ENCODE results near the gene KEL.

KEL gene, protein sequence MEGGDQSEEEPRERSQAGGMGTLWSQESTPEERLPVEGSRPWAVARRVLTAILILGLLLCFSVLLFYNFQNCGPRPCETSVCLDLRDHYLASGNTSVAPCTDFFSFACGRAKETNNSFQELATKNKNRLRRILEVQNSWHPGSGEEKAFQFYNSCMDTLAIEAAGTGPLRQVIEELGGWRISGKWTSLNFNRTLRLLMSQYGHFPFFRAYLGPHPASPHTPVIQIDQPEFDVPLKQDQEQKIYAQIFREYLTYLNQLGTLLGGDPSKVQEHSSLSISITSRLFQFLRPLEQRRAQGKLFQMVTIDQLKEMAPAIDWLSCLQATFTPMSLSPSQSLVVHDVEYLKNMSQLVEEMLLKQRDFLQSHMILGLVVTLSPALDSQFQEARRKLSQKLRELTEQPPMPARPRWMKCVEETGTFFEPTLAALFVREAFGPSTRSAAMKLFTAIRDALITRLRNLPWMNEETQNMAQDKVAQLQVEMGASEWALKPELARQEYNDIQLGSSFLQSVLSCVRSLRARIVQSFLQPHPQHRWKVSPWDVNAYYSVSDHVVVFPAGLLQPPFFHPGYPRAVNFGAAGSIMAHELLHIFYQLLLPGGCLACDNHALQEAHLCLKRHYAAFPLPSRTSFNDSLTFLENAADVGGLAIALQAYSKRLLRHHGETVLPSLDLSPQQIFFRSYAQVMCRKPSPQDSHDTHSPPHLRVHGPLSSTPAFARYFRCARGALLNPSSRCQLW

DNA sequence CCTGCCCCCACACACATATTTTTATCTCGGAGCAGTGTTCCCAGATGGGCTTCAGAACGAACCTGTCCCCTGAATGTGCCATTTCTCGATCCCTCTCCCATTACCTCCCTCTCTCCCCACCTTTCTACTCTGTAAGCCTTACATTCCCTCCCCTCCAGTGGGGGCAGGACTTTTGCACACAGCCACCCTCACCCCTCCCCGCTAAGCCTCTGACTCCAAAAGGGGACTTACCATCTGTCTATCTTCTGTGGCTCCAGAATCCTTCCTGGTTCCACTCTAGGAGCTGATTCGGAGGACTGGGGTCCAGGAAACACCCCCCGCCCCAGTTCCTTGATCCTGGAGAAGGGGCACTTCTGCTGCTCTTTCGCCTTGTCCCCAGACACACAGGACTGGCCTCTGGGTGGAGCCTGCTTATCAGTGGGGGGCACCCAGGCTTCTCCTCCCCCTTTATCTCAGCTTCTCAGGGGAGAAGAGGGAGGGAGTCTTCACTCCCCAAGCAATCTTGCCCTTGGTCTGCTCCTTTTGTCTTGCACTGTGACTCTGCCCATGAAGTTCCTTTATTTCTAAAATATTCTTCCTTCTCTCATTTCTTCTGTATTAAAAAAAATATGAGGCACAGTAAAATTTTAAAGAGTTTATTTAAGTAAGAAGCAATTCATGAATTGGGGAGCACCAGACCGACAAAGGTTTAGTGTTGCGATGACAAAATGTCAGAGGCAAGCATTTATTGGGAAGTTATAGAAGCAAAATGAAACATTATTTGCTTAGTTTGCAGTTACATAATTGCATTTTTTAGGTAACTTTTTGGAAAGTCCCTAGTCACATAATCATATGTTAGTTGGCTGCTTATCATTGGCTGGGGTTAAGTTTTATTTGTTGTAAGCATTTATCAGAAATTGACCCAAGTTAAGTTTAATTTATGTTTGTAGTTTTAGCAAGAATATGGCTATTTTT, at the start of gene KEL:
KEL (minus strand) TSS at position 391 of the 954 bp plus-strand sequence; CDS start at position 234, 157 bp downstream.
- in situ Hi-C loops (cut with HindIII; ENCODE audit: low pct_unique_long_range_greater_than_20kb, low sequenced_read_pairs), result no loop called here
- no peak for DNase-seq (ENCODE audit: low read depth in 1 of 2, low spot score in 1 of 2)
- no peak for TF ChIP-seq JUND (IDR thresholded peaks at IDR 0.05; ENCODE audit: low read depth)

GRCh38 chr7:143008007-143008901, 46.1 kb upstream of the KEL start:
- no peak for TF ChIP-seq JUND (IDR thresholded peaks at IDR 0.05; ENCODE audit: low read depth)
- in situ Hi-C loops (cut with HindIII; ENCODE audit: low pct_unique_long_range_greater_than_20kb, low sequenced_read_pairs), result no loop called here
- peak; percentile 13 to 79 for DNase-seq (ENCODE audit: low read depth in 1 of 2, low spot score in 1 of 2)

DNA sequence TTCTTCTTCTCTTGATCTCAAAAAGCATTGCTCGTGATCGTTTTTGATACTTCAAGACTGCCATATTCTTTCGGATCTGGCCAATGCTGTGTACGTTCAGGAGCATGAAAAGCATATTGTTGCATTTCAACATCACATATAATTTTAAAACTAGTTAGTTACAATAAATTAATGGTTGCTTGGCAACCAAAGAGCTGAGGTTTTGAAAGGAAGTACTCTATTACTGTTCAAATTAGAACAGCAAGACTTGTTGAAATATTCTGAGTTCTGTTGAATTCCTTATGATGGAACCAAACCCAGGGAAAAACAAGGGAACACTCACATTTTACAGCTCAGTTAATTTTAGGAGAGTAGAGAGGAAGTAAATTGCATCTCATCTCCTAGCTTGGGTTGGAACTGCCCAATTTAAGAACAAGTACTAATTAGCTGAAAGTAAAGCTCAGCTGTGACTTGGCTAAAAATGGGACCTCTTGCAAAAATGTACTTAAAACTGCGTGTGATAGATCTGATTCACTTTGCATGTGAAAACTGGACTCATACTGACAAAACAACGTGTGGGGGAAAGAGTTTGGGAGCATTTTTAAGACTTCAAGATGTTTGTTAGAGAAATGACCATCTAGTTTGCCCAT, 43.6 kb upstream of the KEL start:
- in situ Hi-C loops (cut with HindIII; ENCODE audit: low pct_unique_long_range_greater_than_20kb, low sequenced_read_pairs), result no loop called here
- TF ChIP-seq JUND (IDR thresholded peaks at IDR 0.05; ENCODE audit: low read depth), result no peak
- no peak for DNase-seq (ENCODE audit: low read depth in 1 of 2, low spot score in 1 of 2)

- DNase-seq (ENCODE audit: low read depth in 1 of 2, low spot score in 1 of 2), result peak; percentile 16 to 64
- TF ChIP-seq JUND (IDR thresholded peaks at IDR 0.05; ENCODE audit: low read depth), result no peak
- in situ Hi-C loops (cut with HindIII; ENCODE audit: low pct_unique_long_range_greater_than_20kb, low sequenced_read_pairs), result no loop called here
Measured at GRCh38 chr7:143003393-143004051, 41.4 kb upstream of the KEL start.

DNA sequence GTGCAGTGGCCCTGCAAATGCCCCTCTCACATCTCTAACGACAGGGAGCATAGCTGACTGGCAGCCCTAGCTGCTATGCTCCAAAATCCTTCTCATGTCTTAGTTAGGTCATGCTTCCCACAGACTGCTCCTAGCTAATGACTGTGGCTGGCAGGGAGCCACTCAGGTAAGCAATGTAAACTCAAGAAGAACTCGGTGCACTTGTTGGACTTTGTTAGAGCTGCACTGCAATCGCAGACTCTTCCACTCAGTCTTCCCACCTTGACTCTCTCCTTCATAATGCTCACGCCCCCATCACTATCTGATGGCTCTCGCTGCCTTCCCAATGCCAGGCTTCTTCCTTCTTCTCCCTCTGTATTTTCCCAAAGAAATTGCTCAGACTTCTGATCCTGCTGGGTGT, 40.7 kb upstream of the KEL start:
- no peak for TF ChIP-seq JUND (IDR thresholded peaks at IDR 0.05; ENCODE audit: low read depth)
- DNase-seq (ENCODE audit: low read depth in 1 of 2, low spot score in 1 of 2), result peak in 1 of 2 experiments; percentile 86
- in situ Hi-C loops (cut with HindIII; ENCODE audit: low pct_unique_long_range_greater_than_20kb, low sequenced_read_pairs), result no loop called here

GRCh38 chr7:143002106-143002505, 39.9 kb upstream of the KEL start:
- no peak for TF ChIP-seq JUND (IDR thresholded peaks at IDR 0.05; ENCODE audit: low read depth)
- in situ Hi-C loops (cut with HindIII; ENCODE audit: low pct_unique_long_range_greater_than_20kb, low sequenced_read_pairs), result no loop called here
- peak in 1 of 2 experiments; percentile 47 for DNase-seq (ENCODE audit: low read depth in 1 of 2, low spot score in 1 of 2)

DNA sequence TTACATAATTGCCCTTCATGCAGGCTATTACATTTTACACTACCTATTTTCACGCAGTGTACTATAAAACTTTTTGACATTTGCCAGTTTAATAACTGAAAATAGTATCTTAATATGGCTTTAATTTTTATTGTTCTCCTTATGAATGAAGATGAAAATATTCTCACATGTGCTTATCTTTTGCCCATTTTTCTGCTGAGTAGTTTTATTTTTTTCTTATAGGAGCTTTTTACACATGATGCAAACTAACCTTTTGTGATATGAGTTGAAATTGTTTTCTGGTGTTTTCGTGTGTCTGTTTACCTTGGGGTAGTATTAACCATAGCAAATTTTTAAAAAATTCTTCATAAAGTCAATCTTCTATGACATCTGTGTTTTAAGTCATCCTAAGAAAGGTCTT, 38.5 kb upstream of the KEL start:
- in situ Hi-C loops (cut with HindIII; ENCODE audit: low pct_unique_long_range_greater_than_20kb, low sequenced_read_pairs), result no loop called here
- DNase-seq (ENCODE audit: low read depth in 1 of 2, low spot score in 1 of 2), result no peak
- no peak for TF ChIP-seq JUND (IDR thresholded peaks at IDR 0.05; ENCODE audit: low read depth)

DNA sequence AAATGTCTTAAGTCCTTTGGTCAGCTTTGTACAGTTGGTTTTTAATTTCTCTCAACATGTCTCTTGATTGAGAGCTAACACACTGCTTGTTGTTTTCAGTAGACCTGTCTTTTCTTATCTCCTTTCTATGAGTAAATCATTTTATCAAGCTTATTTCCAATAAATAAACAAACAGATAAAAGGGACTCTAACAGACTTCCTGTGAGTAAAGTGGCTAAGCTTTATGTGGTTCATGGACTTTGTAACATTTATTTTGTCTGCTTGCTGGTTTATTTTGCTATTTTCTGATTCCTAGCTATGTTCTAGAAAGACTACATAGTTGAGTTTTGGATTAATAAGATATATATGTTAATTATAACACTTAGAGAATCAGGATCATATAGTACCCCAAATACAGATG, 37.6 kb upstream of the KEL start:
- DNase-seq (ENCODE audit: low read depth in 1 of 2, low spot score in 1 of 2), result no peak
- in situ Hi-C loops (cut with HindIII; ENCODE audit: low pct_unique_long_range_greater_than_20kb, low sequenced_read_pairs), result no loop called here
- TF ChIP-seq JUND (IDR thresholded peaks at IDR 0.05; ENCODE audit: low read depth), result no peak

GRCh38 chr7:142998966-142999365, 36.8 kb upstream of the KEL start:
- TF ChIP-seq JUND (IDR thresholded peaks at IDR 0.05; ENCODE audit: low read depth), result no peak
- in situ Hi-C loops (cut with HindIII; ENCODE audit: low pct_unique_long_range_greater_than_20kb, low sequenced_read_pairs), result no loop called here

GRCh38 chr7:142997456-142997989, 35.4 kb upstream of the KEL start:
- no peak for TF ChIP-seq JUND (IDR thresholded peaks at IDR 0.05; ENCODE audit: low read depth)
- DNase-seq (ENCODE audit: low read depth in 1 of 2, low spot score in 1 of 2), result no peak
- in situ Hi-C loops (cut with HindIII; ENCODE audit: low pct_unique_long_range_greater_than_20kb, low sequenced_read_pairs), result no loop called here

More at GRCh38 chr7:142998966-142999365, 36.8 kb upstream of the KEL start:
- DNase-seq (ENCODE audit: low read depth in 1 of 2, low spot score in 1 of 2), result no peak
